Nephron (organoid): ENCODE measurements around the gene DET1.

ENCODE experiments used
- H3K27ac Mint-ChIP-seq, 3 experiments: 2 replicates each; pipeline ENCODE4 v1.8.0; 2020; ENCODE audit warnings: mixed read lengths in 3 of 3, mild to moderate bottlenecking in 2 of 3, moderate library complexity in 1 of 3
- H3K27me3 Mint-ChIP-seq: 2 replicates; pipeline ENCODE4 v1.8.0; 2021; ENCODE audit warnings: low read depth, mild to moderate bottlenecking, moderate library complexity, mixed read lengths
- H3K36me3 Mint-ChIP-seq: 2 replicates; pipeline ENCODE4 v1.8.0; 2020; ENCODE audit warnings: low read depth, mixed read lengths
- H3K4me1 Mint-ChIP-seq: 2 replicates; pipeline ENCODE4 v1.8.0; 2020; ENCODE audit warnings: mixed read lengths
- H3K4me3 Mint-ChIP-seq, 3 experiments: 2 replicates each; pipeline ENCODE4 v1.8.0; 2020; ENCODE audit warnings: mild to moderate bottlenecking in 3 of 3, mixed read lengths in 3 of 3, moderate library complexity in 2 of 3
- H3K9me3 Mint-ChIP-seq: 2 replicates; pipeline ENCODE4 v1.8.0; 2020; ENCODE audit warnings: mixed read lengths
- CTCF ChIP-seq, 3 experiments: fragments of 200-600 bp; sonication (generic); IDR thresholded peaks; one replicate each; pipeline ENCODE4 v1.5.0; 2021; ENCODE audit warnings: antibody characterized with exemption in 3 of 3; ENCODE audit not compliant: unreplicated experiment in 3 of 3

DET1 gene

GRCh38 chr15:88511161-88511560 lies 35.3 kb downstream of the DET1 start:
- H3K27me3 Mint-ChIP-seq: no peaks in the 10 kb centered on the region
- H3K4me3 Mint-ChIP-seq: no peak overlapping the region
- H3K36me3 Mint-ChIP-seq: peaks cover 60% of the 10 kb centered on the region
- no peak for TF ChIP-seq CTCF (IDR thresholded peaks at IDR 0.05; ENCODE audit: unreplicated experiment in 3 of 3)
- peaks cover 9% of the 10 kb centered on the region for H3K4me1 Mint-ChIP-seq
- H3K27ac Mint-ChIP-seq: no peak overlapping the region
- no peaks in the 10 kb centered on the region for H3K9me3 Mint-ChIP-seq

- H3K36me3 Mint-ChIP-seq: peaks cover 60% of the 10 kb centered on the region
- H3K4me1 Mint-ChIP-seq: peaks cover 9% of the 10 kb centered on the region
- H3K27me3 Mint-ChIP-seq: no peaks in the 10 kb centered on the region
- H3K4me3 Mint-ChIP-seq: no peak overlapping the region
- TF ChIP-seq CTCF (IDR thresholded peaks at IDR 0.05; ENCODE audit: unreplicated experiment in 3 of 3): no peak
- no peak overlapping the region for H3K27ac Mint-ChIP-seq
- H3K9me3 Mint-ChIP-seq: no peaks in the 10 kb centered on the region
Measured at GRCh38 chr15:88509964-88510363, 36.5 kb downstream of the DET1 start.

GRCh38 chr15:88509321-88509720 lies 37.2 kb downstream of the DET1 start:
- TF ChIP-seq CTCF (IDR thresholded peaks at IDR 0.05; ENCODE audit: unreplicated experiment in 3 of 3): no peak
- H3K36me3 Mint-ChIP-seq: peaks cover 64% of the 10 kb centered on the region
- no peak overlapping the region for H3K27ac Mint-ChIP-seq
- H3K4me1 Mint-ChIP-seq: peaks cover 9% of the 10 kb centered on the region
- no peaks in the 10 kb centered on the region for H3K27me3 Mint-ChIP-seq
- H3K9me3 Mint-ChIP-seq: no peaks in the 10 kb centered on the region
- H3K4me3 Mint-ChIP-seq: no peak overlapping the region

- Mint-ChIP-seq H3K4me3 (no peak overlapping the region), H3K9me3 (no peaks in the 10 kb centered on the region), H3K4me1 (peaks cover 4% of the 10 kb centered on the region), H3K36me3 (peaks cover 62% of the 10 kb centered on the region), H3K27me3 (no peaks in the 10 kb centered on the region), H3K27ac (no peak overlapping the region)
- no peak for TF ChIP-seq CTCF (IDR thresholded peaks at IDR 0.05; ENCODE audit: unreplicated experiment in 3 of 3)
Measured at GRCh38 chr15:88506628-88507027, 39.9 kb downstream of the DET1 start.

GRCh38 chr15:88505721-88506120 lies 40.8 kb downstream of the DET1 start:
- Mint-ChIP-seq H3K4me1 (no peaks in the 10 kb centered on the region), H3K27ac (no peak overlapping the region), H3K9me3 (no peaks in the 10 kb centered on the region), H3K27me3 (no peaks in the 10 kb centered on the region), H3K4me3 (no peak overlapping the region), H3K36me3 (peaks cover 55% of the 10 kb centered on the region)
- TF ChIP-seq CTCF (IDR thresholded peaks at IDR 0.05; ENCODE audit: unreplicated experiment in 3 of 3): no peak

GRCh38 chr15:88504445-88504844 lies 42.0 kb downstream of the DET1 start:
- Mint-ChIP-seq H3K27ac (no peak overlapping the region), H3K4me3 (no peak overlapping the region), H3K9me3 (no peaks in the 10 kb centered on the region), H3K27me3 (no peaks in the 10 kb centered on the region), H3K4me1 (peaks cover 2% of the 10 kb centered on the region), H3K36me3 (peaks cover 46% of the 10 kb centered on the region)
- no peak for TF ChIP-seq CTCF (IDR thresholded peaks at IDR 0.05; ENCODE audit: unreplicated experiment in 3 of 3)
